NB4 (cell line): ENCODE measurements around the gene PRRC2B.

Experiments used
- DNase-seq: peaks from one replicate; pipeline ENCODE4 v3.0.0; 2010; ENCODE audit warnings: low read depth
- H3K4me3 ChIP-seq: one replicate; pipeline ENCODE4 v1.5.1; 2011; ENCODE audit warnings: mild to moderate bottlenecking, low read depth, low read length, moderate library complexity
- CTCF ChIP-seq: IDR thresholded peaks from one replicate; pipeline ENCODE4 v1.5.1; 2012; ENCODE audit warnings: low read depth, low read length
- MAX ChIP-seq: IDR thresholded peaks from 2 replicates; pipeline ENCODE4 v1.6.1; 2011; ENCODE audit warnings: low read depth, low read length
- MYC ChIP-seq: IDR thresholded peaks from 2 replicates; pipeline ENCODE4 v1.6.1; 2011; ENCODE audit warnings: low read depth, low read length
- POLR2A ChIP-seq: IDR thresholded peaks from 2 replicates; pipeline ENCODE4 v1.6.1; 2011; ENCODE audit warnings: mild to moderate bottlenecking; ENCODE audit not compliant: insufficient read length; ENCODE audit errors: extremely low read depth

Gene PRRC2B

GRCh38 chr9:131405858-131406537 lies 12.1 kb downstream of the PRRC2B start:
- H3K4me3 ChIP-seq, result no peak overlapping the region
- DNase-seq, result no peak
- no peak for TF ChIP-seq MYC
- TF ChIP-seq POLR2A, result no peak
- no peak for TF ChIP-seq MAX
- TF ChIP-seq CTCF, result no peak

- TF ChIP-seq MAX (no peak), POLR2A (no peak), MYC (no peak), CTCF (no peak)
- no peak for DNase-seq
- H3K4me3 ChIP-seq, result no peak overlapping the region
These were observed 12.9 kb downstream of the PRRC2B start for GRCh38 chr9:131406563-131407436.

GRCh38 chr9:131407717-131408195 lies 13.9 kb downstream of the PRRC2B start:
- peak; percentile 56 for DNase-seq

GRCh38 chr9:131409458-131409992 lies 15.6 kb downstream of the PRRC2B start:
- peak overlapping the region; percentile 27 for H3K4me3 ChIP-seq
- TF ChIP-seq MYC (no peak), MAX (no peak), POLR2A (no peak), CTCF (no peak)
- peak; percentile 53 for DNase-seq

More at GRCh38 chr9:131407717-131408195, 13.9 kb downstream of the PRRC2B start:
- TF ChIP-seq CTCF (no peak), POLR2A (no peak), MYC (no peak), MAX (no peak)
- no peak overlapping the region for H3K4me3 ChIP-seq

GRCh38 chr9:131410044-131410491 lies 16.2 kb downstream of the PRRC2B start:
- TF ChIP-seq CTCF (no peak), MAX (0 out of 2 replicates have a peak, but pooled peaks have one; percentile 49), MYC (peak; percentile 52), POLR2A (no peak)
- peak; percentile 94 for DNase-seq
- no peak overlapping the region for H3K4me3 ChIP-seq
